HepG2 (cell line): Measurements from ENCODE around the gene VEGFA. TPM values are rescaled to one million over a fixed set of nuclear protein-coding genes. Genes with fewer than 3 reads are reported as not detected.

Source experiments
- FOSL2 ChIP-seq: sonication (generic); formaldehyde crosslinking; IDR thresholded peaks from 2 replicates; pipeline ENCODE4 v1.4.0; 2020; ENCODE audit warnings: missing genetic modification reagents
- MAFK ChIP-seq, 2 experiments: IDR thresholded peaks in 1 of 2; conservative IDR thresholded peaks in 1 of 2; 2 replicates each; pipeline ENCODE4 v1.6.1; 2011; ENCODE audit warnings: improper control_type of control experiment in 2 of 2, low read length in 2 of 2
- MED13 ChIP-seq: sonication (generic); formaldehyde crosslinking; IDR thresholded peaks from 2 replicates; pipeline ENCODE4 v1.5.0; 2020; ENCODE audit warnings: missing genetic modification reagents
- NPAS2 ChIP-seq: sonication (generic); formaldehyde crosslinking; IDR thresholded peaks from 2 replicates; pipeline ENCODE4 v1.8.0; 2022; ENCODE audit warnings: mild to moderate bottlenecking, missing genetic modification reagents, borderline replicate concordance
- POLR2AphosphoS2 ChIP-seq: IDR thresholded peaks from 2 replicates; pipeline ENCODE4 v1.6.1; 2011; ENCODE audit warnings: low read depth, low read length, improper control_type of control experiment
- SKI ChIP-seq: fragments of 450-650 bp; IDR thresholded peaks from one replicate; pipeline ENCODE4 v1.6.1; 2018; ENCODE audit warnings: mild to moderate bottlenecking; ENCODE audit not compliant: partially characterized antibody
- SMAD9 ChIP-seq: sonication (generic); formaldehyde crosslinking; IDR thresholded peaks from 2 replicates; pipeline ENCODE4 v1.5.1; 2020; ENCODE audit warnings: mild to moderate bottlenecking, missing genetic modification reagents
- STAT6 ChIP-seq: sonication (generic); formaldehyde crosslinking; IDR thresholded peaks from 2 replicates; pipeline ENCODE4 v1.4.0; 2020; ENCODE audit warnings: missing genetic modification reagents, mild to moderate bottlenecking, borderline replicate concordance
- ZBTB38 ChIP-seq: sonication (generic); formaldehyde crosslinking; IDR thresholded peaks from 2 replicates; pipeline ENCODE4 v1.5.1; 2020; ENCODE audit warnings: mild to moderate bottlenecking, missing genetic modification reagents
- ZNF138 ChIP-seq: sonication (generic); formaldehyde crosslinking; IDR thresholded peaks from 2 replicates; pipeline ENCODE4 v1.5.0; 2020; ENCODE audit warnings: mild to moderate bottlenecking, low read depth, missing genetic modification reagents
- ZNF431 ChIP-seq: sonication (generic); formaldehyde crosslinking; IDR thresholded peaks from 2 replicates; pipeline ENCODE4 v1.9.0; 2022; ENCODE audit warnings: missing genetic modification reagents, low read depth, mild to moderate bottlenecking, borderline replicate concordance
- ZNF446 ChIP-seq: sonication (generic); formaldehyde crosslinking; IDR thresholded peaks from 2 replicates; pipeline ENCODE4 v1.5.0; 2020; ENCODE audit warnings: mild to moderate bottlenecking, missing genetic modification reagents
- ZNF597 ChIP-seq: sonication (generic); formaldehyde crosslinking; IDR thresholded peaks from 2 replicates; pipeline ENCODE4 v1.5.0; 2020; ENCODE audit warnings: missing genetic modification reagents
- ZNF7 ChIP-seq: IDR thresholded peaks from 2 replicates; pipeline ENCODE4 v1.6.1; 2016; ENCODE audit warnings: missing biosample characterization, missing genetic modification reagents
- ZNF891 ChIP-seq: sonication (generic); formaldehyde crosslinking; IDR thresholded peaks from 2 replicates; pipeline ENCODE4 v1.5.0; 2020; ENCODE audit warnings: mild to moderate bottlenecking, missing genetic modification reagents
- polyA plus RNA-seq, 8 experiments: library from polyadenylated mRNA; depleted of rRNA in 3 of 8; stranded (reverse) in 7 of 8; unstranded in 1 of 8; fragments of >200 nt; fragmentation: Illumina TruSeq in 4 of 8; extraction: Trizol in 4 of 8; gene quantifications; 2 replicates each; pipeline versions ENCODE4 v1.2.1 to v1.2.3, GENCODE V29; 2011 to 2016; ENCODE audit warnings: low read depth in 4 of 8, missing spikeins in 1 of 8, mixed read lengths in 1 of 8; ENCODE audit not compliant: insufficient read depth in 1 of 8
- total RNA-seq, 5 experiments: library from RNA; depleted of rRNA; stranded (reverse); fragments of >200 nt; fragmentation: Illumina TruSeq; extraction: Trizol; gene quantifications; 2 replicates each; pipeline ENCODE4 v1.2.3, GENCODE V29; 2016; ENCODE audit warnings: low read depth in 1 of 5
- TF ChIP-seq, protein P1 (sequence below): sonication (generic); formaldehyde crosslinking; IDR thresholded peaks from 2 replicates; pipeline ENCODE4 v1.5.1; 2020; ENCODE audit warnings: missing genetic modification reagents, mild to moderate bottlenecking, borderline replicate concordance
- TF ChIP-seq, protein P2 (sequence below): IDR thresholded peaks from 2 replicates; pipeline ENCODE4 v1.4.0; 2020; ENCODE audit warnings: mild to moderate bottlenecking, missing genetic modification reagents

Gene VEGFA
- total and polyA plus RNA-seq, 2 of the 13 experiments (the other 11 are each of a cell fraction or from before 2014, with no cell fraction given), result 68.1 to 629 TPM

DNA sequence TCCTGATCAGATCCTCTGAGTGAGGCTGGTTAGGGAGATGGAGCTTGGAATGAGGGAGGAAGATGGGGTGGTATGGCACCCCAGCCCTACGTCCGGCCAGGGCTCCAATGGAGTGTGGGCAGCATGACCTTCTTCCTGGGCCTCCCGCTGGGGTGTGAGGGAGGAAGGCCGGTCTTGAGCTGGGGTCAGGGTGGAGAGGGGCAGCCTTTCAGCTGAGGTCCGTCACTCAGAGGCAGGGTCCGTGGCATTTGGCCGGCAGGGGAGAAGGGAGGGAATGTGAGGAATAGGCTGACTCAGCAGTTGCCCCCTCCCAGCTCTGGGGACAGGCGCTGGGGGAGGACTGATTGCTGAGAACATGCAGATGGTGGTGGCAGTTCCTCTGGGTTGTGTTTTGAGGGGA is 25.5 kb upstream of the VEGFA start (continued):
- TF ChIP-seq, protein P1, sequence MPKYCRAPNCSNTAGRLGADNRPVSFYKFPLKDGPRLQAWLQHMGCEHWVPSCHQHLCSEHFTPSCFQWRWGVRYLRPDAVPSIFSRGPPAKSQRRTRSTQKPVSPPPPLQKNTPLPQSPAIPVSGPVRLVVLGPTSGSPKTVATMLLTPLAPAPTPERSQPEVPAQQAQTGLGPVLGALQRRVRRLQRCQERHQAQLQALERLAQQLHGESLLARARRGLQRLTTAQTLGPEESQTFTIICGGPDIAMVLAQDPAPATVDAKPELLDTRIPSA (CRISPR knock-in tag), result no peak
- TF ChIP-seq ZNF7 (CRISPR knock-in tag) (no peak), POLR2AphosphoS2 (no peak), MAFK (conservative IDR thresholded peaks at IDR 0.05 in 1 of 2, IDR thresholded peaks at IDR 0.05 in 1 of 2; ENCODE audit: low read length in 2 of 2) (peak; percentile 96), SKI (no peak), NPAS2 (CRISPR knock-in tag) (no peak), ZNF597 (CRISPR knock-in tag) (no peak), ZNF431 (CRISPR knock-in tag) (no peak), MED13 (CRISPR knock-in tag) (no peak), SMAD9 (CRISPR knock-in tag) (no peak), ZNF891 (CRISPR knock-in tag) (peak; percentile 47; the same call in 1 of the 2 replicates), STAT6 (CRISPR knock-in tag) (no peak), ZNF138 (CRISPR knock-in tag) (no peak), ZNF446 (0 out of 2 replicates have a peak, but pooled peaks have one; percentile 8), FOSL2 (CRISPR knock-in tag) (no peak), ZBTB38 (no peak)
- TF ChIP-seq, protein P2, sequence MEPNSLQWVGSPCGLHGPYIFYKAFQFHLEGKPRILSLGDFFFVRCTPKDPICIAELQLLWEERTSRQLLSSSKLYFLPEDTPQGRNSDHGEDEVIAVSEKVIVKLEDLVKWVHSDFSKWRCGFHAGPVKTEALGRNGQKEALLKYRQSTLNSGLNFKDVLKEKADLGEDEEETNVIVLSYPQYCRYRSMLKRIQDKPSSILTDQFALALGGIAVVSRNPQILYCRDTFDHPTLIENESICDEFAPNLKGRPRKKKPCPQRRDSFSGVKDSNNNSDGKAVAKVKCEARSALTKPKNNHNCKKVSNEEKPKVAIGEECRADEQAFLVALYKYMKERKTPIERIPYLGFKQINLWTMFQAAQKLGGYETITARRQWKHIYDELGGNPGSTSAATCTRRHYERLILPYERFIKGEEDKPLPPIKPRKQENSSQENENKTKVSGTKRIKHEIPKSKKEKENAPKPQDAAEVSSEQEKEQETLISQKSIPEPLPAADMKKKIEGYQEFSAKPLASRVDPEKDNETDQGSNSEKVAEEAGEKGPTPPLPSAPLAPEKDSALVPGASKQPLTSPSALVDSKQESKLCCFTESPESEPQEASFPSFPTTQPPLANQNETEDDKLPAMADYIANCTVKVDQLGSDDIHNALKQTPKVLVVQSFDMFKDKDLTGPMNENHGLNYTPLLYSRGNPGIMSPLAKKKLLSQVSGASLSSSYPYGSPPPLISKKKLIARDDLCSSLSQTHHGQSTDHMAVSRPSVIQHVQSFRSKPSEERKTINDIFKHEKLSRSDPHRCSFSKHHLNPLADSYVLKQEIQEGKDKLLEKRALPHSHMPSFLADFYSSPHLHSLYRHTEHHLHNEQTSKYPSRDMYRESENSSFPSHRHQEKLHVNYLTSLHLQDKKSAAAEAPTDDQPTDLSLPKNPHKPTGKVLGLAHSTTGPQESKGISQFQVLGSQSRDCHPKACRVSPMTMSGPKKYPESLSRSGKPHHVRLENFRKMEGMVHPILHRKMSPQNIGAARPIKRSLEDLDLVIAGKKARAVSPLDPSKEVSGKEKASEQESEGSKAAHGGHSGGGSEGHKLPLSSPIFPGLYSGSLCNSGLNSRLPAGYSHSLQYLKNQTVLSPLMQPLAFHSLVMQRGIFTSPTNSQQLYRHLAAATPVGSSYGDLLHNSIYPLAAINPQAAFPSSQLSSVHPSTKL (CRISPR knock-in tag), result no peak
